GM21786 (cell line): ENCODE results near the gene PAGR1.
"Not testable (repeated sequence)": the region's sequence is repeated elsewhere in the genome, so short reads cannot be mapped to it uniquely, and the experiment has no call there.

Experiments used
- ATAC-seq: cut with Tn5 transposase; IDR thresholded peaks from one replicate; pipeline ENCODE4 v1.9.1; 2021; ENCODE audit not compliant: unreplicated experiment

The PAGR1 gene

DNA sequence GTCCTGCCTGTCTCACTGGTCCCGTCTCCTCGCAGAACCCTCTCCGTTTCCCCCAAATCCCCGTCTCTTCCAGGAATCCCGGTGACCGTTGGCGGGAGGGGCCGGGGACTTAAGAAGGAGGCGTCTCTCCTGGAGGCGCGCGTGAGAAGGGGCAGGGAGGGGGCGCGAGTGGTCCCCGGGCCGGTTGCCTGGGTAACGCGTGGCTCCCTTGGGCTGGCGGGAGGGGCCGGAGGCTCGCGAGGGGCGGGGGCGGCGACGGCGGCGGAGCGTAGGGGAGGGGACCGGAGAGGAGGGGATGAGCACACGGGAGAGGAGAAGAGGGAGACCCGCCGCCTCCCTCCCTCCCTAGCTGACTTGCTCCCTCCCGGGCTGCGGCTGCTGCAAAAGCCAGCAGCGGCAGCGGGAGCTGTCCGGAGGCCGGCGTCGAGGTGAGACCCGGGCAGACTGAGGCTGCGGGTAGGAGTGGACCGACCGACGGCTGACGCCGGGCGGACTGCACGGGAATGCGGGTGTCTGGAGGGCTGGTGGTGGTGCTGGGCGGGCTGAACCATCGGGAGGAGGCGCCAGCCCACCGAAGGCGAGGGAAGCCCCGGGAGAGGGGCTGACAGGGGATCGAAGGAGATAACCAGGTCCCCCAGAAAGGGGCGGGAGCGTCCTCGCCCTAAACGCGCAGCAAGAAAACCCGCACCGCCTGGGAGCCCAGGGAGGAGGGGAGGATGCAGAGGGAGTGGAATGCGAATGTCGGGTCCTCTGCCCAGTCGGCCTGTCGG is 3.9 kb upstream of the PAGR1 start, which contains the start of gene PRRT2:
PRRT2 (plus strand) TSS at position 298 of the 770 bp plus-strand sequence. CDS start 862 bp downstream, outside the sequence.
- ATAC-seq = no peak

DNA sequence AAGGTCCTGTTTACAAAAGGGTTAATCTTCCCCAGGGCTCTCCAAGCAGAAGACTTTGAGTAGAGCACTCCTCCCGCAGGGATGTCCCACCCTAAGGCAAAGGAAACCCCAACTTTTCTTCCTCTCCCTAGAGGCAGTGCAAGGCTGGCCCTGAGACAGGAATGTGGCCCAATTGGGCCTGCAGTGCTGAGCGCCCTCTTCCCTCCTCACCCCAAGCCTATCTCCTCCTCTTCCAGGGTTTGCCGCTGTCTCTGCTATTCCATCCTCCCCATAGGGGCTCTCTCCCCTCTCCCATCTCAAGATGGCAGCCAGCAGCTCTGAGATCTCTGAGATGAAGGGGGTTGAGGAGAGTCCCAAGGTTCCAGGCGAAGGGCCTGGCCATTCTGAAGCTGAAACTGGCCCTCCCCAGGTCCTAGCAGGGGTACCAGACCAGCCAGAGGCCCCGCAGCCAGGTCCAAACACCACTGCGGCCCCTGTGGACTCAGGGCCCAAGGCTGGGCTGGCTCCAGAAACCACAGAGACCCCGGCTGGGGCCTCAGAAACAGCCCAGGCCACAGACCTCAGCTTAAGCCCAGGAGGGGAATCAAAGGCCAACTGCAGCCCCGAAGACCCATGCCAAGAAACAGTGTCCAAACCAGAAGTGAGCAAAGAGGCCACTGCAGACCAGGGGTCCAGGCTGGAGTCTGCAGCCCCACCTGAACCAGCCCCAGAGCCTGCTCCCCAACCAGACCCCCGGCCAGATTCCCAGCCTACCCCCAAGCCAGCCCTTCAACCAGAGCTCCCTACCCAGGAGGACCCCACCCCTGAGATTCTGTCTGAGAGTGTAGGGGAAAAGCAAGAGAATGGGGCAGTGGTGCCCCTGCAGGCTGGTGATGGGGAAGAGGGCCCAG is 3.0 kb upstream of the PAGR1 start:
- no peak for ATAC-seq

DNA sequence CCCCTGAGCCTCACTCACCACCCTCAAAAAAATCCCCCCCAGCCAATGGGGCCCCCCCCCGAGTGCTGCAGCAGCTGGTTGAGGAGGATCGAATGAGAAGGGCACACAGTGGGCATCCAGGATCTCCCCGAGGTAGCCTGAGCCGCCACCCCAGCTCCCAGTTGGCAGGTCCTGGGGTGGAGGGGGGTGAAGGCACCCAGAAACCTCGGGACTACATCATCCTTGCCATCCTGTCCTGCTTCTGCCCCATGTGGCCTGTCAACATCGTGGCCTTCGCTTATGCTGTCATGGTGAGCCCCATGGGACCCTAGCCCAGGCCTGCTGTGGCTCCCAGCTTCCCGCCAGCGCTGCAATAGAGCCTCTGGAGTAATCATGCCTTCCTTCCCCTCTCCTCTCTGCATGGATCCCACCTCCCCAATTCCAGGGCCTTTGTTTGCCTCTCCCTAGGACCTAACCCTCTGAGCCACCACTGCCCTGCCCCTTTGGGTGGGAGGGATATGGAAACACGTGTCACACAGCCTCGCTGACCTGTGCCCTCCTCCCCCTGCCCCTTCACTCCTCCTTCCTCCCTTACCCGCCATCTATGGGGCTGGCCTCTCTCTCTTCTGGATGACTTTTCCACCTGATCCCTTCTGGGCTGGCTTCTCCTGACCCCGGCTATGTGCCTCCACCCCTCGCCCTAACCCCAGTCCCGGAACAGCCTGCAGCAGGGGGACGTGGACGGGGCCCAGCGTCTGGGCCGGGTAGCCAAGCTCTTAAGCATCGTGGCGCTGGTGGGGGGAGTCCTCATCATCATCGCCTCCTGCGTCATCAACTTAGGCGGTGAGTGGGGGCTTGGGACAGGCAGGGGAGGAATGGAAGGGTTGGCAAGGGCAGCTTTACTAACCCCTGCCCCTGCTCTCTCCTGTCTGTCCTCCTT is 2.0 kb upstream of the PAGR1 start:
- no peak for ATAC-seq

DNA sequence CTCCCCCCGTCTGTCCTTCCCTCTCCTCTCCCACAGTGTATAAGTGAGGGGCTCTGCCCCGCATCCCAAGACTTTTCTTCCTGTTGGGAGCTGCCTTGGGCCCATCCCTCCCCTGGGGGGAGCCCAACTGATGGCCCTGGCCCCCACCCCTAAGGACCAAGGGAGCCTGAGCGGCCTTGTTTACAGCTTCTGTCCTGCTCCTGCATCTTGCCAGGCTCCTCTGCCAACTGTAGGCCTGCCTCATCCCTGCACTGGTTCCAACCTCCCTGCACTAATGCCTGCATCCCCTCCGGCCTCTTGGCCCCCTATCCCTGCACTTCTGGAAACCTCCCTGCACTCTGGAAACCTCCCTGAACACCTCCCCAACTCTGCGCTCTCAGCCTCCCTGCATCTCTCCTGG is 1.4 kb upstream of the PAGR1 start:
- no peak for ATAC-seq

DNA sequence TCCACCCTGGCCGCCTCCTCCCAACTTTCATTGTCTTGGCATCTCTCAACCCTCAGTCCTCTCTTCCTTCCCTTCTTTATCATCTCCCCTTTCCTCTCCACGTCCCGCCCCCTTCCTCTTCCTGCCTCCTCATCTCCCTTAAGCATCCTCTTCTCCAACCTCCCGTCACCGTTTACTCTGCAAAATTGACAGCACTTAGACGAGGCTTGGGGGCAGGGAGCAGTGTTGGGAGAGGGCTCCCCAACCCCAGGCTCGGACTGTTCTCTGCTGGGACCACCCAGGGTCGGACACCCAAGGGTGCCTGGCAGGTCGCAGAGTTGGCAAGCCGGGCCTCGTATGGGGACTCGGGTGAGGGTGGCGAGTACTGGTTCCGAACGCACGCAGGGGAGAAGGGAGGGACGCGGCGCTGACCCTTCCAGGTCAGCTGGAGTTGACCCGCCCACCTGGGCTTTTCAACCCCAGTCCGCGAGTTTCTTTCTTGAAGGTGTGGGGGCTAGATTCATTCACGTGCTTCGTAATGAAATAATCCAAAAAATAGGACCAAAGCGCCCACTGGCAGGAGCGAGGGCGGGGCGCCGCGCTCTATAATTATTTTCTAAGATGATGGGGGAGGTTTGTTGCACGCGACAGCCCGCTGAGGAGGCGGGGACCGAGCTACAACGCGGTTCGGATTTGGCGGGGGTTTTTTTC is 775 bp upstream of the PAGR1 start:
- no peak for ATAC-seq

DNA sequence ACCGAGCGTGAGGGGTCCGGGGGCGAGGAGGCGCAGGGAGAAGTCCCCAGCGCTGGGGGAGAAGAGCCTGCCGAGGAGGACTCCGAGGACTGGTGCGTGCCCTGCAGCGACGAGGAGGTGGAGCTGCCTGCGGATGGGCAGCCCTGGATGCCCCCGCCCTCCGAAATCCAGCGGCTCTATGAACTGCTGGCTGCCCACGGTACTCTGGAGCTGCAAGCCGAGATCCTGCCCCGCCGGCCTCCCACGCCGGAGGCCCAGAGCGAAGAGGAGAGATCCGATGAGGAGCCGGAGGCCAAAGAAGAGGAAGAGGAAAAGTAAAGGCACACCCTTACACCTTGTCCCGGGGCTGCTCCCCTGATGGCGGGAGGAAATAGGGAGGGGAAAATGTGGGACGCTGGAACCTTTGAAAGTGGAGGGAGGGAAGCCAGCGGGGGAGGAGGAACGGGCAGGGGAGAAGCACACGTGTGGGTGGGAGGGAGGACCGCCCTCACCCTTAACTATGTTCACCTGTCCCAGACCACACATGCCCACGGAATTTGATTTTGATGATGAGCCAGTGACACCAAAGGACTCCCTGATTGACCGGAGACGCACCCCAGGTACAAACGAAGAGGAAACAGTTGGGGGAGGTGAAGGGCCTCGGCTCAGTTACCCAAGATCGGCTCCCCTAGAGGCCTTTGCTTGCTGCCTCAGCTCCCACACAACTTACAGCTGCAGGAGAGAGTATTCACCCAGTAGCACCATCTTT is 916 bp downstream of the PAGR1 start:
- ATAC-seq = no peak

DNA sequence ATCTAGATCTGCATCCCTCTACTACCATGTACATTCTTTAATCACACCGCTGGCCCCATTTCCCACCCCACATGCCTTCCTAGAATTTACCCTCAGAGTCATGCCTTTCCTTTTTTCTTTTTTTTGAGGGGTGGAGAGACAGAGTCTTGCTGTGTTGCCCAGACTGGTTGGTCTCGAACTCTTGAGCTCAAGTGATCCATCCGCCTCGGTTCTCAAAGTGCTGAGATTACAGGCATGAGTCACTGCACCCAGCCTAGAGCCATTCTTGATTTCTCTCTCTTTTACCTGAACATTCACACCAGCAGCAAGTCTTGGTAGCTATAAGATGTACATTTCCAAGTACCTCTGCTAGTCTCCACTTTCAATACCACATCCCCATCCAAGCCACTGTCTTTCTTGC is 2.1 kb downstream of the PAGR1 start:
- no peak for ATAC-seq

DNA sequence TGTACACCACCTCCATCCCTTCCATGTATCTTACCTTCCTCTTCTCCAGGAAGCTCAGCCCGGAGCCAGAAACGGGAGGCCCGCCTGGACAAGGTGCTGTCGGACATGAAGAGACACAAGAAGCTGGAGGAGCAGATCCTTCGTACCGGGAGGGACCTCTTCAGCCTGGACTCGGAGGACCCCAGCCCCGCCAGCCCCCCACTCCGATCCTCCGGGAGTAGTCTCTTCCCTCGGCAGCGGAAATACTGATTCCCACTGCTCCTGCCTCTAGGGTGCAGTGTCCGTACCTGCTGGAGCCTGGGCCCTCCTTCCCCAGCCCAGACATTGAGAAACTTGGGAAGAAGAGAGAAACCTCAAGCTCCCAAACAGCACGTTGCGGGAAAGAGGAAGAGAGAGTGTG is 3.6 kb downstream of the PAGR1 start:
- ATAC-seq = no peak

DNA sequence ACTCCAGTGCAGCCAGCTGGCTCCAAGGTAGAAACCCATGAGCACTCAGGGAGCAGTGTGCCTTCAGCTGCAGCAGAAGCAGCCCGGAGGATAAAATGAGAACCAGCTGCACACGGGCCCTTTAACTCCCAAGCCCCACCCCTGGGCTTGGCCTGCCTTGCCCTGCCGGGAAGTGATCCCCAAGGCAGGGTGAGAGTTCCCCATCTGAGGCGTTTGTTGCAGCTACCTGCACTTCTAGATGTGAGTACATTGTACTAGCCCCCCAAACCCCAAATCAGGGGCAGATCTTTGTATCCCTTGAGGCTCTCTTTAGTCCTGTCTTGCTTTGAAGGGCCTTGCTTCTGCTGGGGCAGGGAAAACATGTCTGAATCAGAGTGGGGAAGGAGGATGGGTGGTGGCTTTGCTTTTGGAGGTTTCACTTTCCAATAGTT is 4.3 kb downstream of the PAGR1 start, which contains the start of gene MVP:
MVP (plus strand) TSS at position 192 of the 431 bp plus-strand sequence. CDS start 10,088 bp downstream, outside the sequence.
- no peak for ATAC-seq

DNA sequence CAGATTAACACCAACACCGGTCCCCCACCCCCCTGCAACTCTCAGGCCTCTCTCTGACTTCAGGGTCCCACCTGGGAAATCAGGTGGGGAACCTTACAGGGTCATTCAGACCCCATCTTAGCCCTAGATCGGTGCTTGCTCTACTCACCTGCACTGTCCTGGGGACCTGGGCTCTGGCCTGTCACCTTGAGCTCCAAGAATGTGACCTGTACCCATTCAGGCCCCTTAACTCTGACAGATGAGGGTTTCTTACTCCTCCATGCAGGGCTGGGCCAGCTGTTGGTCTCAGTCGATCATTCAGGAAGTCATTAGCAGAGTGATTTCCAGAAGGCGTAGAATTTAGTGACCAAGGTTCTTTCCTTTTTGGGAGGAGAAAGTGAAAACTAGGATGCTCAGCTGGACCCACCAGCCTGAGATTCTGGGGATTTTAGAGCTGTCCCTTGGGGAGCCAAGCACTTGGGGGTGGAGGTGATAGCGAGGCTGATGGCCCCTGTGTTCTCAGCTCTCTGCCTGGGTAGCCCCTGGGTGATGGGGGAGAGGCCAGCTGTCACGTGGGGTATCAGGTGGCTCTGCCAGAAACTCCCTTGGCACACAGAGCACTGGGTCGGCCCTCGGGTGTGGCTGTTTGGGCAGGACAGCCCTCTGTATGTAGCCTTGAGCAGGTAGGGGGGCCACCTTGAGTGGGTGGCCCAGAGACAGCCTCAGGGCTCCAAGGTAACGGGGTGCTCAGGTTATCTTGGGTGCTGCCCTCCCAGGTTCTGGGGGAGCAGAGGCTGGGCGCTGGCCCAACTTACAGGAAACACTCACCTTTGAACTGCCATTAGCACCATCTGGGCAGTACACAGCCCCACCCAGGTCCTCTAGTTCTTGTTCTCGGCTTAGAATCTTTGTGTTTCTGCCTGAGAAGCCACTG is 5.0 kb downstream of the PAGR1 start:
- ATAC-seq = peak; percentile 44

DNA sequence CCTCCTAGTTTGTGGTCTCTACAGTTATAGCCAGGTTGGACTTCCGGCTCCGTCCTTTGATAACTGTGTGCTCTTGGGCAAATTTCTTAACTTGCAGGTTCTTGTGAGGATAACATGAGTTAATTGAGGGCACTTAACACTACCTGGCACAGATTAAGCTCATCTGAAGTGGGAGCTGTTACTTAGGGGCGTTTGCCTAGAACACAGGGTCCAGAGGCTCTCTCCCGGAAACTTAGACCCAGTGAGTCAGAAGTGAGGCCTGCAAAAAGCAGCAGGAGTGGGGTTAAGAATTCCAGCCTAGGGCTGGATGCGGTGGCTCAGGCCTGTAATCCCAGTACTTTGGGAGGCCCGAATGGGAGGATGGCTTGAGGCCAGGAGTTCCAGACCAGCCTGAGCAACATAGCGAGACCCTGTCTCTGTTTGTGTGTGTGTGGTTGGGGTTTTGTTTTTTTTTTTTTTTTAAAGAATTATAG is 5.7 kb downstream of the PAGR1 start:
- no peak for ATAC-seq

DNA sequence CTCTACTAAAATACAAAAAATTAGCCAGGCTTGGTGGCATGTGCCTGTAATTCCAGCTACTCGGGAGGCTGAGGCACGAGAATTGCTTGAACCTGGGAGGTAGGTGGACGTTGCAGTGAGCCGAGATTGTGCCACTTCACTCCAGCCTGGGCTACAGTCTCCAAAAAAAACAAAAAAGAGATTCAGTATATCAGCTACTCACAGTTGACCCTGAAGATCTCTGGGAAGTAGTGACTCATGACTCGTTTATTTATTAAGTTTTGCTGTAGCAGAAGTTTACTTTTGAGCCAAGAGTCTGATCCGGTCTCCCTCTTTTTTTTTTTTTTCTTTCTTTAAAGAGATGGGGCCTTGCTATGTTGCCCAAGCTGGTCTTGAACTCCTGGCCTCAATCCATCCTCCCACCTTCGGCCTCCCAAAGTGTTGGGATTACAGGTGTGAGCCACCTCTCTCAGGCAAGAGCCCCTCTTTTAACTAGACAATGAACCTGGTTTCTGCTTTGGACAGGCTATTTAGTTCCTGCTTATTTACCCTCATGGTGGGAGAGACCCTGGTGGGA is 8.7 kb downstream of the PAGR1 start:
- no peak for ATAC-seq

DNA sequence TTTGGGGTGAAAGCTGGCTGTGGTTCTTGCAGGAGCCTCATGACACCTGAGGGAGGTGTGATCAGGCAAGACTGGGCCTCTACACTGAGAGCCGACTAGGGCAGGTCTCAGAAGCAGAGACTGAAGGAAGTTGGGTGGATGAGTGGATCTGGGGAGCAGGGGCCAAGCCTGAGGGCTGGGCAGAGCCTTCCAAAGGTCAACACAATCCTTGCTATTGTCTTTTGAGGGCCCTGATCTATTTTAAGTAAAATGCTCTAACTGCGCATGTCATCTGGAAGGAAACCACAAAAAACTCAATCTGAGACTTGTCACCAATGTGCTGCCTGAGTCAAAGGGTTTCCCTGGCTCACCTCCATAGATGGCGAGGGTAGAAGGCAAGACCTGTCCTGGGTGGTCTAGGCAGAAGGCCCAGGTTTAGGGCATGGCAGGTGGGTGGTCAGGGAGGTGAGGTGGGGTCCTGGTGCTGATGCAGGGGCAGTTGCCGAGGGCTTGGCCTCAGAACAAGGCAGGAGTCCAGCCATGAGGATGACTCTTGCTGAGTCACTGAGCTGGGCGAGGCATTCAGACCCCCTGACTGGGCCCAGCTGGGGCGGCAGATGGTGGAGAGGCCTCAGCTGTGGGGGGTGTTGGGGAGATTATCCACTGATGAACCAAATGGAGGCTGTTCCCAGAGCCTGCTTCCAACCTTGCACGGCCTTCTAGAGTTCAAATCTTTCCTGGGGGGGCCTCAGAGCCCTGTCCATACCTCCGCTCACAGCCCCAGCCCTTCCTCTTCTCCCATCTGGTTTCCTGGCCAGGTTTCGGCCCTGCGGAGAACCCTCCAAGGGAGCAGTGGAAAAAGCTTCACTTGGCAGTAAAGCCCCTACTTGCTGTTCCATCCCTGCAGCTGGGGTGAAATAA is 9.4 kb downstream of the PAGR1 start:
- no peak for ATAC-seq

DNA sequence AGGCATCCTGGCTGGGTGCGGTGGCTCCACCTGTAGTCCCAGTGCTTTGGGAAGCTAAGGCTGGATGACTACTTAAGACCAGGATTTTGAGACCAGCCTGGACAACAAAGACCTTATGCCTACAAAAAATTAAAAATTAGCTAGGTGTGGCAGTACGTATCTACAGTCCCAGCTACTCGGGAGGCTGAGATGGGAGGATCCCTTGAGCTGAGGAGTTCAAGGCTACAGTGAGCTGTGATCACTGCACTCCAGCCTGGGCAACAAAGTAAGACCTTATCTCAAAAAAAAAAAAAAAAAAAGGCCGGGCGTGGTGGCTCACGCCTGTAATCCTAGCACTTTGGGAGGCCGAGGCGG is 10.4 kb downstream of the PAGR1 start:
- no peak for ATAC-seq

DNA sequence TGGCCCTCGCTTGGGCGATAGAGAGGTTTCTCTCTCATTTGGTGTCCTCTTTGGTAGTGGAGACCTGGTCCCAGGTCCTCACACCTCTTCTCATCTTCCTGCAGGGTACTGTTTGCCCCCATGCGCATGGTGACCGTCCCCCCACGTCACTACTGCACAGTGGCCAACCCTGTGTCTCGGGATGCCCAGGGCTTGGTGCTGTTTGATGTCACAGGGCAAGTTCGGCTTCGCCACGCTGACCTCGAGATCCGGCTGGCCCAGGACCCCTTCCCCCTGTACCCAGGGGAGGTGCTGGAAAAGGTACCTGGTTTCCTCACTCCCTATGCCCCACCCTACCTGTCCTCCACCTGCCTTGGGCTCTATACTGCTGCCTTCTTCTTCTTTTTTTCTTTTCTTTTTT is 14.8 kb downstream of the PAGR1 start:
- ATAC-seq = no peak

DNA sequence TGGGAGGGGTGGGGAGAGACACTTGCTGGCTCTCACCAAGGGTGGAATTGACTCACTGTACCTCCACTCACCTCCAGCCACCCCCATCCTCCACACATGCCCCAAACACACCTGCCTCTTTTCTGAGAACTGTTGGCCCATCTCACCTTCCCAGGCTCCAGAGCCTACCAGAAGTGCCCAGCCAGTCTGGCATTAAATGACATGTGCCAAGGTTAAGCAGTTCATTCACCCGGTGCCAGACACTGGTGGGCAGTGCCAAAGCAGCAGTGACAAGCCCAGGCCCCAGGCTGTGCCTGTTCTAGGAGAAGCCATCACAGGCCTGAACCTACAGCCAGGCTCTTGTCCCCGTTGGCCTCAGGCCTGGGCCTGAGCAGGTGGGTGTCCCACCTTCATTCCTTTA is 15.5 kb downstream of the PAGR1 start:
- no peak for ATAC-seq

DNA sequence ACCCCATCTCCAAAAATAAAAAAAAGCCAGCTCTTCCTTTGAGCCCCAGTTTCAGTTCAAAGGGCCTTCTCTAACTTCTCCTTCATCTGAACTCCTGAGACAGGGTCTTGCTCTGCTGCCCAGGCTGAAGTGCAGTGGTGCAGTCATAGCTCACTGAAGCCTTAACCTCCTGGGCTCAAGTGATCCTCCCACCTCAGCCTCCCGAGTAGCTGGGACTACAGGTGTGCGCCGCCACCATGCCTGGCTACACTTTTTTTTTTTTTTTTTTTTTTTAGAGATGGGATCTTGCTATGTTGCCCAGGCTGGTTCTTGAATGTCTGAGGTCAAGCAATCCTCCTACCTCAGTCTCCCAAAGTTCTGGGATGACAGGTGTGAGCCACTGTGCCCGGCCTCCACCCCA is 17.3 kb downstream of the PAGR1 start:
- ATAC-seq = not testable (repeated sequence)
